K562 (cell line): ENCODE measurements around the gene ZNF774. TPM values are rescaled to one million over a fixed set of nuclear protein-coding genes. Genes with fewer than 3 reads are reported as not detected.

ENCODE experiments used
- ATF1 ChIP-seq, 2 experiments: fragments of 450-650 bp in 1 of 2; IDR thresholded peaks; 2 replicates each; pipeline ENCODE4 v1.6.1; 2016; ENCODE audit warnings: missing compliant biosample characterization in 1 of 2, missing genetic modification characterization in 1 of 2
- BRF1 ChIP-seq: IDR thresholded peaks from 3 replicates; pipeline ENCODE4 v1.6.1; 2011; ENCODE audit warnings: borderline replicate concordance, mild to moderate bottlenecking; ENCODE audit not compliant: insufficient read length; ENCODE audit errors: extremely low read depth
- DDX20 ChIP-seq: fragments of 450-650 bp; IDR thresholded peaks from 2 replicates; pipeline ENCODE4 v1.6.1; 2016; ENCODE audit warnings: missing genetic modification characterization, low read depth, mild to moderate bottlenecking, missing compliant biosample characterization, moderate library complexity
- DEAF1 ChIP-seq: fragments of 450-650 bp; formaldehyde crosslinking; IDR thresholded peaks from 2 replicates; pipeline ENCODE4 v1.4.0; 2020; ENCODE audit warnings: mild to moderate bottlenecking, moderate library complexity
- FOXM1 ChIP-seq, 2 experiments: fragments of 450-650 bp in 1 of 2; sonication (generic) in 1 of 2; formaldehyde crosslinking in 1 of 2; IDR thresholded peaks; 2 replicates each; pipeline versions ENCODE4 v1.6.1 to v1.9.0; 2017 to 2022; ENCODE audit warnings: low read depth in 2 of 2, mild to moderate bottlenecking in 2 of 2, missing genetic modification reagents in 1 of 2, moderate library complexity in 1 of 2
- FOXO4 ChIP-seq: fragments of 450-650 bp; formaldehyde crosslinking; IDR thresholded peaks from 2 replicates; pipeline ENCODE4 v1.4.0; 2020; ENCODE audit warnings: mild to moderate bottlenecking, moderate library complexity
- MIER1 ChIP-seq: fragments of 450-650 bp; IDR thresholded peaks from 2 replicates; pipeline ENCODE4 v1.6.1; 2016; ENCODE audit warnings: antibody characterized with exemption, mild to moderate bottlenecking, low read depth
- NRF1 ChIP-seq, 2 experiments: fragments of 450-650 bp; IDR thresholded peaks in 1 of 2; conservative IDR thresholded peaks in 1 of 2; 2 replicates each; pipeline ENCODE4 v1.6.1; 2014; ENCODE audit warnings: mild to moderate bottlenecking in 2 of 2
- POLR2H ChIP-seq: IDR thresholded peaks from 2 replicates; pipeline ENCODE4 v1.6.1; 2016; ENCODE audit warnings: missing genetic modification characterization, low read depth, mild to moderate bottlenecking, control low read depth, missing compliant biosample characterization, moderate library complexity
- SMAD2 ChIP-seq: fragments of 150-350 bp; IDR thresholded peaks from 2 replicates; pipeline ENCODE4 v1.6.1; 2014; ENCODE audit warnings: low read depth, mild to moderate bottlenecking, low read length
- ZBTB5 ChIP-seq: fragments of 450-650 bp; IDR thresholded peaks from 2 replicates; pipeline ENCODE4 v1.6.1; 2017; ENCODE audit warnings: antibody characterized with exemption
- ZC3H11A ChIP-seq: IDR thresholded peaks from 2 replicates; pipeline ENCODE4 v1.6.1; 2012; ENCODE audit warnings: low read depth, low read length, improper control_type of control experiment
- ZNF174 ChIP-seq: fragments of 250-450 bp; sonication (Bioruptor Pico); IDR thresholded peaks from 2 replicates; pipeline ENCODE4 v1.4.0; 2020; ENCODE audit warnings: mild to moderate bottlenecking
- ZNF518B ChIP-seq: fragments of 250-450 bp; sonication (Bioruptor Pico); IDR thresholded peaks from 2 replicates; pipeline ENCODE4 v1.5.0; 2021; ENCODE audit warnings: mild to moderate bottlenecking, moderate library complexity
- ZNF695 ChIP-seq: fragments of 450-650 bp; formaldehyde crosslinking; IDR thresholded peaks from 2 replicates; pipeline ENCODE4 v1.4.0; 2020; ENCODE audit warnings: mild to moderate bottlenecking, moderate library complexity
- ZNF77 ChIP-seq: fragments of 250-450 bp; sonication (Bioruptor Pico); IDR thresholded peaks from 2 replicates; pipeline ENCODE4 v1.5.0; 2020
- ZSCAN32 ChIP-seq: fragments of 450-650 bp; formaldehyde crosslinking; IDR thresholded peaks from 2 replicates; pipeline ENCODE4 v1.4.0; 2020; ENCODE audit warnings: mild to moderate bottlenecking, moderate library complexity
- polyA plus RNA-seq, 8 experiments: library from polyadenylated mRNA; depleted of rRNA in 4 of 8; stranded (reverse) in 5 of 8; unstranded in 3 of 8; fragments of >200 nt; fragmentation: Nextera tagmentation in 2 of 8; fragmentation: Illumina TruSeq in 1 of 8; extraction: Ambion mirVana in 2 of 8; extraction: Trizol in 1 of 8; gene quantifications; 2 replicates each; pipeline versions ENCODE4 v1.2.1 to v1.2.3, GENCODE V29; 2011 to 2014; ENCODE audit warnings: inconsistent platforms in 1 of 8, missing spikeins in 1 of 8
- total RNA-seq, 7 experiments: library from RNA; depleted of rRNA in 6 of 7; stranded (reverse); fragments of >200 nt in 6 of 7; fragmentation: Illumina TruSeq in 2 of 7; extraction: Trizol in 2 of 7; gene quantifications; 2 replicates each; pipeline versions ENCODE4 v1.2.1 to v1.2.3, GENCODE V29; 2011 to 2021; ENCODE audit warnings: low replicate concordance in 1 of 7

ZNF774 gene
- total and polyA plus RNA-seq, 9 of the 15 experiments (the other 6 are each of a cell fraction or from before 2014, with no cell fraction given) = 0.32 to 2.0 (median 1.2) TPM

GRCh38 chr15:90388462-90389380 lies 36.6 kb downstream of the ZNF774 start (continued):
- TF ChIP-seq MIER1 = no peak
- TF ChIP-seq ZNF518B (CRISPR knock-in tag) = no peak
- no peak for TF ChIP-seq ATF1 (CRISPR knock-in tag; IDR thresholded peaks at IDR 0.05)
- peak; percentile 40; the same call in 1 of the 2 replicates for TF ChIP-seq ATF1 (tag; IDR thresholded peaks at IDR 0.05)
- no peak for TF ChIP-seq ZC3H11A
- no peak for TF ChIP-seq FOXO4
- 0 out of 2 replicates have a peak, but pooled peaks have one; percentile 2 for TF ChIP-seq POLR2H (tag)
- peak in 1 of 2 experiments; percentile 5; a peak in 1 of 4 replicates for TF ChIP-seq NRF1 (conservative IDR thresholded peaks at IDR 0.05 in 1 of 2, IDR thresholded peaks at IDR 0.05 in 1 of 2)
- no peak for TF ChIP-seq BRF1
- no peak for TF ChIP-seq ZSCAN32 (CRISPR knock-in tag)
- no peak for TF ChIP-seq ZNF695 (CRISPR knock-in tag)
- TF ChIP-seq SMAD2 = no peak
- TF ChIP-seq DEAF1 (CRISPR knock-in tag) = no peak
- TF ChIP-seq FOXM1 (IDR thresholded peaks at IDR 0.05; ENCODE audit: low read depth) = no peak
- TF ChIP-seq FOXM1 (CRISPR knock-in tag; IDR thresholded peaks at IDR 0.05; ENCODE audit: low read depth) = no peak
- no peak for TF ChIP-seq DDX20
- TF ChIP-seq ZNF174 = no peak
- no peak for TF ChIP-seq ZNF77
- no peak for TF ChIP-seq ZBTB5
